Loucy (cell line): ENCODE data around the gene DCBLD2.

Experiments used
- H2AFZ ChIP-seq: fragments of 200-600 bp; sonication (generic); 2 replicates; pipeline ENCODE4 v1.6.0; 2016; ENCODE audit warnings: antibody characterized with exemption, mild to moderate bottlenecking, low read length, moderate library complexity
- H3F3A ChIP-seq: fragments of 200-600 bp; 2 replicates; pipeline ENCODE4 v1.6.0; 2016; ENCODE audit warnings: antibody characterized with exemption, low read depth, mild to moderate bottlenecking
- H3K27me3 ChIP-seq: fragments of 200-600 bp; sonication (generic); 2 replicates; pipeline ENCODE4 v1.6.1; 2014; ENCODE audit warnings: low read length, mild to moderate bottlenecking; ENCODE audit not compliant: insufficient read depth, poor library complexity, severe bottlenecking
- H3K36me3 ChIP-seq: fragments of 200-600 bp; sonication (generic); 2 replicates; pipeline ENCODE4 v1.6.1; 2016; ENCODE audit warnings: low read length; ENCODE audit not compliant: insufficient read depth
- H3K4me1 ChIP-seq: fragments of 200-600 bp; sonication (generic); 2 replicates; pipeline ENCODE4 v1.5.1; 2014; ENCODE audit warnings: low read length, mild to moderate bottlenecking; ENCODE audit not compliant: insufficient read depth, poor library complexity, severe bottlenecking
- H3K4me2 ChIP-seq: fragments of 200-600 bp; sonication (generic); 2 replicates; pipeline ENCODE4 v1.6.0; 2014; ENCODE audit warnings: antibody characterized with exemption, low read length, low read depth, mild to moderate bottlenecking; ENCODE audit not compliant: poor library complexity, severe bottlenecking
- H3K4me3 ChIP-seq: fragments of 200-600 bp; sonication (generic); 2 replicates; pipeline ENCODE4 v1.5.1; 2014; ENCODE audit warnings: low read length, mild to moderate bottlenecking, mixed read lengths; ENCODE audit not compliant: poor library complexity, severe bottlenecking
- H3K79me2 ChIP-seq: fragments of 200-600 bp; sonication (generic); 2 replicates; pipeline ENCODE4 v1.6.1; 2014; ENCODE audit warnings: low read length; ENCODE audit not compliant: insufficient read depth
- H3K9ac ChIP-seq: fragments of 200-600 bp; sonication (generic); 2 replicates; pipeline ENCODE4 v1.6.0; 2014; ENCODE audit warnings: mild to moderate bottlenecking, low read depth, low read length, moderate library complexity; ENCODE audit not compliant: poor library complexity, severe bottlenecking
- H3K9me2 ChIP-seq: fragments of 200-600 bp; sonication (generic); replicated peaks from 2 replicates; pipeline ENCODE4 v1.6.1; 2016; ENCODE audit warnings: low read depth, low read length, mixed read lengths
- H3K9me3 ChIP-seq: fragments of 200-600 bp; sonication (generic); 2 replicates; pipeline ENCODE4 v1.6.1; 2014; ENCODE audit warnings: mild to moderate bottlenecking, antibody characterized with exemption, low read length, low read depth; ENCODE audit not compliant: insufficient read depth
- H4K20me1 ChIP-seq: fragments of 200-600 bp; sonication (generic); 2 replicates; pipeline ENCODE4 v1.6.0; 2014; ENCODE audit warnings: antibody characterized with exemption, low read length, mild to moderate bottlenecking; ENCODE audit not compliant: insufficient read depth, poor library complexity, severe bottlenecking
- CTCF ChIP-seq: fragments of 200-600 bp; sonication (generic); conservative IDR thresholded peaks from 2 replicates; pipeline ENCODE4 v1.5.1; 2014; ENCODE audit warnings: mild to moderate bottlenecking, antibody characterized with exemption, low read length
- EZH2phosphoT487 ChIP-seq: fragments of 200-600 bp; IDR thresholded peaks from 2 replicates; pipeline ENCODE4 v1.6.1; 2018; ENCODE audit warnings: antibody characterized with exemption, mild to moderate bottlenecking, moderate library complexity, borderline replicate concordance

Gene DCBLD2

GRCh38 chr3:98814817-98815420 lies 86.6 kb downstream of the DCBLD2 start:
- Histone ChIP-seq H3K36me3 (no peaks in the 10 kb centered on the region), H4K20me1 (no peaks in the 10 kb centered on the region), H3K9me2 (no peaks in the 10 kb centered on the region), H2AFZ (no peak overlapping the region), H3K4me1 (no peaks in the 10 kb centered on the region), H3K4me3 (no peak overlapping the region), H3K79me2 (no peaks in the 10 kb centered on the region), H3K9ac (no peak overlapping the region), H3K27me3 (no peaks in the 10 kb centered on the region), H3K9me3 (no peaks in the 10 kb centered on the region), H3F3A (no peaks in the 10 kb centered on the region), H3K4me2 (no peak overlapping the region)
- TF ChIP-seq CTCF (no peak), EZH2phosphoT487 (no peak)

DNA sequence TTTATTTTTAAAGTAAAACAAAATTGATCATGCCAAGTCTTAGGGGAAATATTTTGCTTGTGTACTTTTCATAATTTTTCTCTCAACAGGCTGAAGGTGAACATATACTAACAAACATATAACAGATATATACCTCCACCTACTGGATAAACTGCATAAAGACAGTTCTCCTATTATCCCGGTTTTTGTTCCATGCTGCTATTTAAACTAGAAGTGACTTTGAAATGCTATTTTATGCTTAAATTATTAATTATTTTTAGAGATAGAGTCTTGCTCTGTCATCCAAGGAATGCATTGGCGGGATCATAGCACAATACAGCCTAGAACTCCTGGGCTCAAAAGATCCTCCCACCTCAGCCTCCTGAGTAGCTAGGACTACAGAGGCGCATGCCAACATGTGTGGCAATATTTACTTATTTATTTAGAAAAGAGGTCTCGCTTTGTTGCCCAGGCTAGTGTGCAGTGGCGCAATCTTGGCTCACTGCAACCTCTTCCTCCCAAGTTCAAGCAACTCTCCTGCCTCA lies 88.6 kb downstream of the DCBLD2 start:
- Histone ChIP-seq H3K9me3 (no peaks in the 10 kb centered on the region), H3K4me3 (no peak overlapping the region), H4K20me1 (no peaks in the 10 kb centered on the region), H3K27me3 (no peaks in the 10 kb centered on the region), H3F3A (no peaks in the 10 kb centered on the region), H3K9ac (no peak overlapping the region), H3K4me2 (no peak overlapping the region), H3K4me1 (no peaks in the 10 kb centered on the region), H3K36me3 (no peaks in the 10 kb centered on the region), H3K79me2 (no peaks in the 10 kb centered on the region), H2AFZ (no peak overlapping the region), H3K9me2 (no peaks in the 10 kb centered on the region)
- TF ChIP-seq EZH2phosphoT487, result no peak
- TF ChIP-seq CTCF, result peak; percentile 72

DNA sequence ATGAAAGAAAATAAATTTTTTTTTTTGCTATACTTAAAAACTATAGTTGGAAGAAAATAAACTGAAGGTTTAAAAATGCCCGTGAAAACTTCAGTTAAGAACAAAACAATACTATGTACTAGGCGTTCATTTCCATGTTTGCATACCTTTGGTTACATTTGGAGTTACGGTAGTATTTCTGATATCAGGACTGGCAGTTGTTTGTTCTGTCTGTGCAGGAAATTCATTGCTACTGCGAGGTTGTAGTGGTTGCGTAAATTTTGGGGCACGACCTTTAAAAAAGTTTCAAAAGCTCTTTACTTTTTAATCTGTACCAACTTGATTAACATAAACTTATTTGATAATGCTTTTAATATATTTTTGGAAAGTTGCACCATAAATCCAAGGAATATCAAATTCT lies 90.4 kb downstream of the DCBLD2 start:
- 0 out of 2 replicates have a peak, but pooled peaks cover 4% of the 10 kb centered on the region for H3K36me3 ChIP-seq
- no peak for TF ChIP-seq CTCF
- TF ChIP-seq EZH2phosphoT487, result no peak
- no peak overlapping the region for H3K4me2 ChIP-seq

More for the DNA sequence above, 90.4 kb downstream of the DCBLD2 start:
- no peak overlapping the region for H2AFZ ChIP-seq
- H3K9me2 ChIP-seq, result no peaks in the 10 kb centered on the region
- no peak overlapping the region for H3K9ac ChIP-seq
- H3K27me3 ChIP-seq, result no peaks in the 10 kb centered on the region
- H3K4me1 ChIP-seq, result no peaks in the 10 kb centered on the region
- no peak overlapping the region for H3K4me3 ChIP-seq
- no peaks in the 10 kb centered on the region for H3K79me2 ChIP-seq
- H3F3A ChIP-seq, result no peaks in the 10 kb centered on the region
- no peaks in the 10 kb centered on the region for H3K9me3 ChIP-seq
- no peaks in the 10 kb centered on the region for H4K20me1 ChIP-seq
